ENCODE measurements around the gene TRIM15. TPM values are rescaled to one million over a fixed set of nuclear protein-coding genes. Genes with fewer than 3 reads are reported as not detected.

Gene TRIM15
- total RNA-seq, 1 experiment from 2014 or later, result 0.20 TPM

GRCh38 chr6:30149234-30149633 lies 14.1 kb upstream of the TRIM15 start:
- H2BK120ac ChIP-seq (ENCODE audit: low read depth, low read length, poor library complexity, severe bottlenecking), result no peak overlapping the region
- H3K4me2 ChIP-seq (ENCODE audit: insufficient read depth, insufficient read length, low read length), result no peak overlapping the region
- H3K9ac ChIP-seq (ENCODE audit: extremely low read depth, insufficient read length, low read length), result no peak overlapping the region
- no peak overlapping the region for H2AK5ac ChIP-seq (ENCODE audit: insufficient read length, low read length)
- no peaks in the 10 kb centered on the region for H3K9me3 ChIP-seq (ENCODE audit: control insufficient read depth, low read depth, low read length)
- no peaks in the 10 kb centered on the region for H3K27me3 ChIP-seq (ENCODE audit: insufficient read depth, low read length)
- Mint-ChIP-seq H3K4me3 (no peak overlapping the region), H3K4me1 (peaks cover 10 to 12% of the 10 kb centered on the region in 2 experiments), H3K27ac (no peak overlapping the region), H3K36me3 (ENCODE audit: insufficient read depth in 1 of 3, low read depth in 3 of 3) (no peaks in the 10 kb centered on the region), H3K27me3 (ENCODE audit: low read depth) (peaks cover 51% of the 10 kb centered on the region), H3K9me3 (no peaks in the 10 kb centered on the region)
- no peaks in the 10 kb centered on the region for H3K79me1 ChIP-seq (ENCODE audit: insufficient read depth, low read depth, low read length, poor library complexity, severe bottlenecking)
- DNase-seq, result no peak
- H2BK20ac ChIP-seq (ENCODE audit: low read depth, low read length, poor library complexity, severe bottlenecking), result no peak overlapping the region
- no peak for TF ChIP-seq CTCF (conservative IDR thresholded peaks at IDR 0.05)
- H2BK5ac ChIP-seq (ENCODE audit: insufficient read length, low read length), result no peak overlapping the region
- H3T11ph ChIP-seq (ENCODE audit: low read length), result no peak overlapping the region
- no peaks in the 10 kb centered on the region for H4K20me1 ChIP-seq (ENCODE audit: control insufficient read depth, insufficient read depth, insufficient read length)
- H3K79me2 ChIP-seq (ENCODE audit: insufficient read depth, low read length), result no peaks in the 10 kb centered on the region
- H3K18ac ChIP-seq (ENCODE audit: insufficient read length, low read depth, low read length), result no peak overlapping the region
- H2AFZ ChIP-seq (ENCODE audit: low read length), result no peak overlapping the region
- no peak overlapping the region for H3K56ac ChIP-seq (ENCODE audit: insufficient read length, low read depth, low read length)
- H4K5ac ChIP-seq (ENCODE audit: insufficient read length, low read depth, low read length), result no peak overlapping the region
- no peak overlapping the region for H3K23ac ChIP-seq (ENCODE audit: insufficient read length, low read depth, low read length)
- WGBS (ENCODE audit: extremely low coverage, insufficient read length, low lambda C conversion rate), result no CpG with 5 or more reads among the region's 3 CpGs
- no peak overlapping the region for H3K4ac ChIP-seq (ENCODE audit: low read depth, low read length)
- no peaks in the 10 kb centered on the region for H3K23me2 ChIP-seq (ENCODE audit: insufficient read length, low read depth, low read length, poor library complexity, severe bottlenecking)
- no peak overlapping the region for H2BK12ac ChIP-seq (ENCODE audit: insufficient read length, low read depth, low read length)
- H2BK15ac ChIP-seq (ENCODE audit: low read depth, low read length), result no peak overlapping the region
- H3K4me1 ChIP-seq (ENCODE audit: insufficient read depth, low read length), result peaks cover 3% of the 10 kb centered on the region; the same call in 1 of the 2 replicates
- H4K91ac ChIP-seq (ENCODE audit: insufficient read length, low read depth, low read length), result no peak overlapping the region
- no peak overlapping the region for H3K14ac ChIP-seq (ENCODE audit: insufficient read depth, low read length)
- H3K27ac ChIP-seq (ENCODE audit: insufficient read length, low read depth, low read length), result no peak overlapping the region
- H4K8ac ChIP-seq (replicated peaks; ENCODE audit: insufficient read length, low read depth, low read length), result no peak overlapping the region

Measured in H9 (cell line).